GM19025 (cell line): ENCODE data around the gene DUSP22.

Source experiments
- ATAC-seq: cut with Tn5 transposase; IDR thresholded peaks from one replicate; pipeline ENCODE4 v1.9.1; 2021; ENCODE audit warnings: mild to moderate bottlenecking, low read depth, moderate library complexity; ENCODE audit not compliant: unreplicated experiment

Gene DUSP22

GRCh38 chr6:347951-348859 is 55.9 kb downstream of the DUSP22 start:
- no peak for ATAC-seq

GRCh38 chr6:348860-349396 is 56.6 kb downstream of the DUSP22 start:
- ATAC-seq = no peak

- no peak for ATAC-seq
These were observed 57.2 kb downstream of the DUSP22 start for GRCh38 chr6:349491-349921.

DNA sequence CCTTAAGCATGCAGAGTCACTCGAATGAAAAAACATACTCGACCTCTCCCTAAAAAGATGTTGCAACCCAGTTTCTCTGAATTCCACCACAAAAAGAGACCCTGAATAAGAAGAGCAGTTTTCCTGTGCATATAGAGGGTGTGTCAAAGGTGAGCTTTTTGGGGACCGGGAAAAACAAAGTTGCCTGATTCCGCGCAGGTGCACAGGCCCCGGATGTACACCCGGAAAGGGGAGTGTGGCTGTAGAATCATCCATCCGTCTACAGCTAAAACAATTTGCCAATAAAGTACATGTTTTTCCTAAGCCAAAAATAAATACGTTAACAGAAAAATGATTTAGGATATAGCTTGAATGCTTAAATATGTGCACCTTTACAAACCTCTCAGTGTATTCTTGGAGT is 58.1 kb downstream of the DUSP22 start:
- ATAC-seq = no peak

- no peak for ATAC-seq
These were observed 59.0 kb downstream of the DUSP22 start for GRCh38 chr6:351011-351866.

DNA sequence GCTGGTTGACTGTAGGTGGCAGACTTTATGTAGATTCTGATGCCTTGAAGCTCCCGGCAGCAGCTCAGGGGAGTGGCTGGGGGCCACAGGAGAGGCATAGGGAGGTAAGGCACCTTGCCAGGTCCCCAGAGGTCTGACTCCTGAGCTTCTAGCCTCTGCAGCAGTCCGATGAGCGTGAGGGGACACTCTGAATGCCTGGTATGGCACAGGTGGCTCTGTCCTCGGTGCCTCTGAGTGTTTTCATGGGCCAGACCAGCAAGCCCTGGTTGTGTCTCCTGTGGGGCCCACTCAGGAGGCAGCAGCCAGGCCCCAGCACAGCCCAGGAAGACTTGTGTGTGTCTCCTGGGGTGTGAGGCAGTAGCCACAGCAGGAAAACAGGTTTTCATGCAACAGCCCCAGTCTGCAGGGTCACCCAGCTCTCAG is 59.6 kb downstream of the DUSP22 start:
- ATAC-seq = no peak

- no peak for ATAC-seq
These were observed 60.2 kb downstream of the DUSP22 start for GRCh38 chr6:352474-352873.

DNA sequence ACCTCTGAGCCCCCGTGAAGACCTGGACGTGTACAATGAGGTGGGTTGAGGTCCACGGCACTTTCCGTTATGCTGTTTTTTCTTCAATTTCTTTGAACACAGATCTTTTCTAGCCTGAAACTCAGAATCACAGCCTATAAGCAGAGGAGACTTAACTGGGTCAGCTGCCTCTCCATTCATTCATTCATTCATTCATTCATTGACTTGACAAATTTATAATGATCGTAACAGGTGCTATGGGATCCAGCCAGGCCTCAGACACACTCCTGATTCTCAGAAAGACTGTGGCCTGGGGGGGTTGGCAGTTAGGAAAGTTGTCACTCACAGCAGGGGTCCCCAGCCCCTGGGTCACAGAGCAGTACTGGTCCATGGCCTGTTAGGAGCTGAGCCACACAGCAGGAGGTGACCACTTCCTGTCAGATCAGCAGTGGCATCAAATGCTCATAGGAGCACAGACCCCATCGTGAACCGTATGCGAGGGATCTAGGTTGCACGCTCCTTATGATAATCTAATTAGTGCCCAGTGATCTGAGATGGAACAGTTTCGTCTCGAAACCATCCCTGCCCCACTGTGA is 60.7 kb downstream of the DUSP22 start:
- no peak for ATAC-seq

DNA sequence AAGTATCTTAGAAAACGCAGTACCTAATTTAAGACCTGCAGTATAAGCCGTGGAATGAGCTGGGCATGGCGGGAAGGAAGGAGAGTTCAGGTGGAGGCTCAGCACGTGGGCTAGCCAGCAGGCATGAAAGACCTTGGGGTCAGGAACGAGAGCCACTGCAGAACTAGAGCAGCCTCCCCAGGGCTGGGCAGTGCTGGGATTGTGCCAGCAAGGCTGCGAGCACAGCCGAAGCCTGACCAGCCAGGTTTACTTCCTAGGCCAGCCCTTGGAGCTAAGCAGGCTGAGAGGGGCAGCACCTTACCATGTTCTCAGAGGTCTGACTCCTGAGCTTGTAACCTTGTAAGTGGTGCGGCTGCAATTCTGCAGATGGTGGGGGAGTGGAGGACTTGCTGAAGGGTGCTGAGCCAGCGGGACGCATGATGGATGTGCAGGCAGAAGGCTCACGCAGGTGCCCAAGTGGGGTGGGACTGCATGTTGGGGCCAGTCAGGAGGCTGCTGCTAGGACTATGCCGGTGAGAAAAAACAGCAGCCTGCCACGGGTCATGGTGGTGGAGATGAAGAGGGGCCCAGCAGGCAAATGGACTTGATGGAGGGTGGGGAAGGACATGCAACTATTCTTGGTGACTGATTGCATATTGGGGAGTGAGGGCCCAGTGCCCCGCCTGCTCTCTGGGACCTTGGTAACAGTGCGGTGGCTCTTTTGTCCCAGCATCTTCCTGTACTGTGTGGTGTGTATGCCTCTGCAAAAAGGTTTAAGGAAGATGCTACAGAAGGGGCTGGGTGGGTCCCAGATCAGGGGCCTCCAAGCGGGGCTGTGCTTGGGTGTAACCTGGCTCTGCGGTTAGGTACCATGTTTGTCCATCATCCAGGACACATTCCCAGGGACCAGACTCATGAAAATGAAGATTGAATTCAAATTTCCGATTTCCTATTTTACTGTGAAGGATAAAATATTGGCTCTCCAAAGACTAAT is 61.6 kb downstream of the DUSP22 start:
- ATAC-seq = no peak

- no peak for ATAC-seq
These were observed 62.5 kb downstream of the DUSP22 start for GRCh38 chr6:354631-355280.

DNA sequence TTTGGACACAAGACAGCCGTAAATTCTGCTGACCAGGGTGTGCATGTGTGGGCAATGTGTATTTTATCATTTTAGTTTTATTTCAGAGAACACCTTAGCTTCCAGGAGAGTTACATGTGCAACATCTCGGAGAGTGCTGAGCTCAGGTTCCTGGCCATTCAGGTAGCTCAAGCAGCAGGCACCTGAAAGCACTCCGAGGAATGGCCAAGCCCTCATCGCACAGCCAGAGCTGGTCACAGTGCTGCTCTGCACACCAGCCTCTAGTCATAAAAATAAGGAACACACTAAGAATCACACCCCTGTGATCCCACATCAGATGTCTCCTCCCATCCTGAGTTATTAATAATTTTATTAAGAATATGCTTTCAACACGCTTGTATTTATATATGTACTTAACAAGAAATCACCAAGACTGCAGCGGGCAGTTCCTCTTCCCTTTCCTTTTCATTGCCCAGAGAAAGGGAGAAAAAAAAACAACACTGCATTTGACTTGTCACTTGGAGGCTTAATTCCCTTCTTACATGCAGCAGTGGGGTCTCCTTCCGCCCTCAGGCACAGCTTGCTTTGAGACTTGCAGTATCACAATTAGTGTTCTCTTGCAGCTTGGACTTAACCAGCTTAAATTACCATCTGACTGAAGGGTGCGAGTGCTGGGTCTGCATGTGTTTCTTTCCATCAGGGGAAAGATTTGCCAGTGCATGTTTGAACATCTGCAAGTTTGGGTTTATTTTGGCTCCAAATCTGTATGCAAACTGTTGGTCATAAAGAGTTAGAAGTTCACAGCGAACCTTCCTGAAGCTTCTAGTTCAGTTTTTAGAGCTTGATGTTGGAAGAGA is 63.3 kb downstream of the DUSP22 start:
- ATAC-seq = no peak

- ATAC-seq = peak; percentile 46
These were observed 64.6 kb downstream of the DUSP22 start for GRCh38 chr6:356828-357251.

GRCh38 chr6:357261-357790 is 65.0 kb downstream of the DUSP22 start:
- no peak for ATAC-seq

- ATAC-seq = no peak
These were observed 65.6 kb downstream of the DUSP22 start for GRCh38 chr6:357791-358341.

DNA sequence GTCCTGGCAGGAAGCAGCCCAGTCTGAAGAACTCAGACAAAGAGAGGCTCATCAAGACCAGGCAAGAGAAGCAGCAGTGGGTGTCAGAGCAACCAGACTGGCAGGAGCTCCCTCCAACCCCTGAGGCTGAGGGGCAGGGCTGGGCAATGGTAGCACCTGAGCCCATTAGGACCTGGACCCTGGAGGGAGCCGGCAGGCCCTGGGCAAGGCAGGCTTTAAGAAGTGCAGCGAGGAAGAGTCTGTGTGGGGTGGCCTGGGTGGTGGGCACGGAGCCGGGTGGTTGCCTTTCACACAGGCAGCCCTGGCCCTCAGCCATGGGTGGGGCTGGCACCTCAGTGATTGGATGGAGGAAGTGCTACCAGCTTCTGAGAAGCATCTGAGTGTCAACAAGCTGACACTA is 66.1 kb downstream of the DUSP22 start:
- no peak for ATAC-seq

DNA sequence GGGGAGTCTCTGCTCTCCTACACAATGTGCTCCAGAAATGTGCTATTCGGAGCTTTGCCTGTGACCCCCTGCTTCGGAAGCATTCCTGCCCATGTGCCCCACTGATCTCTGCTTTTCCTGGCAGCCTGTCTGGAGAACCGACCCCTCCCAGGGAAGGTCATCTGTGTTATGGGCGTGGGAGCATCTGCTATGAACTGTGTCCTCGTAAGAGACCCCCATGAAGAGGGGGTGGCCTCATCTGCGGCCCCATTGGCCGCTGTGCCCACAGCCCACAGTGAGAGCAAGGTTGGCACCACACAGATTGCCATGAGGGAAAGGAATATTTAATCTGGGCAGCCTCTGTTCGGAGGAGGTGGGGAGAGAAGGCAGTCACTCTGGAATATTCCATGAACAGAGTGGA is 66.6 kb downstream of the DUSP22 start:
- no peak for ATAC-seq

DNA sequence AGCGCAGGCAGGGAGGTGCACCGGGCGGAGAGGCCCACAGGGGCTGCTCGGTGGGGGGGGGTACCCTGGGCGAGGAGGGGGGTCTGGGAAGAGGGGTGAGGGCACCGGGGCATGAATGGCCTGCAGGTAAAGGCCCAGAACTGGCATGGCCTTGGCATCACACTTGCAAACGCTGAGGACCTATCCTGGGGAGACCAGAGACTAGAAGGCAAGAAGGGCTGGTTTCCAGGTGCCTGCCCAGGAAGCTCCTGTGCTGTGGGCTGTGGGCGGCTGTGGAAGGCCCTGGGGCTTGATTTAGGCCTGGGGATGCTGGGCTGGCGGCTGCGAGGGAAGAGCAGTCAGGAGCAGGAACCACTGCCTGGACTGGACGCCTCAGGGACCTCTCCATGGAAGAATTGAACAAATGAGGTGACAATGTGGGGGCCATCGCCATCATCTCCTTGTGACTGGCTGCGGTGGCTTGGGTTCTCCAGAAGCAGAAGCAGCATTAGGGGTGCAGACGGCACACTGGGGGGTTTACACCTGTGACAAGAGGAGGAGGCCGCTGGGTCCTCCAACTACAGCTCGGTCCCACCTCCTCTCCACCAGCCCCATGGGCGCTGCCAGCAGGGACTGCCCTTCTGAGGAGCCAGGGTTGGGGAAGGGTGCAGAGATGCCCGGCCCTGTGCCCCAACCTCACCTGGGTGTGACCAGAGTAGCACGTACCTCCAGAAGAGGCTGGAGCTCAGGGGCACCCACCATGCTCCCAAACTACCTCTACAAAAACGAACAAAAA is 67.2 kb downstream of the DUSP22 start:
- no peak for ATAC-seq
